SK-N-SH (cell line): ENCODE results near the gene SLC22A17. TPM values are rescaled to one million over a fixed set of nuclear protein-coding genes. Genes with fewer than 3 reads are reported as not detected.

Source experiments
- CTCF ChIA-PET: fragments of 300-600, 350-600 bp; formaldehyde crosslinking; extraction: SDS; loops from one replicate; lab custom pipeline; 2021; lab: Yijun Ruan, JAX
- POLR2A ChIA-PET: fragments of 350-600 bp; sonication (Branson Sonifier 250); formaldehyde crosslinking; extraction: SDS; loops from one replicate; lab custom pipeline; 2020; ENCODE audit warnings: antibody characterized with exemption, inconsistent platforms; lab: Yijun Ruan, JAX
- DNase-seq: peaks from one replicate; pipeline ENCODE4 v3.0.0; 2012
- H2AFZ ChIP-seq: fragments of 200-600 bp; sonication (generic); 2 replicates; pipeline ENCODE4 v1.8.1; 2016; ENCODE audit warnings: antibody characterized with exemption, mild to moderate bottlenecking, low read depth
- H3F3A ChIP-seq: fragments of 200-600 bp; sonication (generic); replicated peaks from 2 replicates; pipeline ENCODE3; 2016; ENCODE audit warnings: antibody characterized with exemption, mild to moderate bottlenecking; ENCODE audit not compliant: insufficient read depth
- H3K27ac ChIP-seq, 2 experiments: fragments of 200-500 bp in 1 of 2; fragments of 200-600 bp in 1 of 2; sonication (Bioruptor generic) in 1 of 2; sonication (generic), shearing (Covaris generic) in 1 of 2; 2 replicates each; pipeline versions ENCODE4 v1.5.1 to v1.6.1; 2014 to 2016; ENCODE audit warnings: low read depth in 2 of 2, inconsistent platforms in 1 of 2, low read length in 1 of 2, mild to moderate bottlenecking in 1 of 2, mixed read lengths in 1 of 2
- H3K27me3 ChIP-seq: fragments of 200-600 bp; sonication (generic), shearing (Covaris generic); 2 replicates; pipeline ENCODE4 v1.6.1; 2016; ENCODE audit warnings: mixed run types; ENCODE audit not compliant: insufficient read depth
- H3K36me3 ChIP-seq, 2 experiments: fragments of 200-500 bp in 1 of 2; fragments of 200-600 bp in 1 of 2; sonication (Bioruptor generic) in 1 of 2; sonication (generic) in 1 of 2; replicated peaks in 1 of 2; 2 replicates each; pipeline versions ENCODE3 to v1.5.1; 2014 to 2016; ENCODE audit warnings: low read length in 1 of 2, mild to moderate bottlenecking in 1 of 2; ENCODE audit not compliant: insufficient read depth in 2 of 2, control insufficient read depth in 1 of 2
- H3K4me1 ChIP-seq, 2 experiments: fragments of 200-500 bp in 1 of 2; fragments of 200-600 bp in 1 of 2; sonication (Bioruptor generic) in 1 of 2; sonication (generic), shearing (Covaris generic) in 1 of 2; 2 replicates each; pipeline versions ENCODE4 v1.5.1 to v1.6.1; 2014 to 2016; ENCODE audit warnings: low read depth in 1 of 2, low read length in 1 of 2, mixed run types in 1 of 2; ENCODE audit not compliant: insufficient read depth in 2 of 2, control insufficient read depth in 1 of 2
- H3K4me2 ChIP-seq: fragments of 200-600 bp; sonication (generic), shearing (Covaris generic); 2 replicates; pipeline ENCODE4 v1.6.1; 2017; ENCODE audit warnings: mixed run types
- H3K4me3 ChIP-seq, 2 experiments: fragments of 200-500 bp in 1 of 2; fragments of 200-600 bp in 1 of 2; sonication (Bioruptor generic) in 1 of 2; sonication (generic), shearing (Covaris generic) in 1 of 2; 2 replicates each; pipeline versions ENCODE4 v1.5.1 to v1.8.1; 2014 to 2016; ENCODE audit warnings: low read depth in 2 of 2, inconsistent platforms in 1 of 2, low read length in 1 of 2, mild to moderate bottlenecking in 1 of 2, mixed read lengths in 1 of 2, moderate library complexity in 1 of 2
- H3K79me2 ChIP-seq: fragments of 200-600 bp; sonication (generic); 2 replicates; pipeline ENCODE4 v1.8.1; 2017; ENCODE audit warnings: mild to moderate bottlenecking; ENCODE audit not compliant: insufficient read depth
- H3K9ac ChIP-seq: fragments of 200-600 bp; sonication (generic); 2 replicates; pipeline ENCODE4 v1.6.1; 2017; ENCODE audit warnings: mixed run types
- H3K9me2 ChIP-seq: fragments of 200-600 bp; sonication (generic); 2 replicates; pipeline ENCODE4 v1.6.1; 2017; ENCODE audit warnings: mixed run types
- H3K9me3 ChIP-seq: fragments of 200-600 bp; sonication (generic); 2 replicates; pipeline ENCODE4 v1.6.1; 2017; ENCODE audit warnings: mixed run types, mild to moderate bottlenecking, moderate library complexity
- H4K20me1 ChIP-seq: fragments of 200-600 bp; sonication (generic); 2 replicates; pipeline ENCODE4 v1.6.1; 2017; ENCODE audit warnings: mild to moderate bottlenecking, mixed run types; ENCODE audit not compliant: insufficient read depth
- EP300 ChIP-seq, 2 experiments: IDR thresholded peaks; 2 replicates each; pipeline versions ENCODE4 v1.4.0 to v1.6.1; 2012; ENCODE audit warnings: borderline replicate concordance in 1 of 2, low read depth in 1 of 2, low read length in 1 of 2
- EZH2phosphoT487 ChIP-seq: fragments of 200-600 bp; sonication (generic); IDR thresholded peaks from 2 replicates; pipeline ENCODE4 v1.6.1; 2017; ENCODE audit warnings: low read depth, mixed run types, mild to moderate bottlenecking, antibody characterized with exemption, moderate library complexity, borderline replicate concordance
- FOSL2 ChIP-seq: IDR thresholded peaks from 2 replicates; pipeline ENCODE4 v1.4.0; 2012; ENCODE audit warnings: low read depth, mild to moderate bottlenecking, moderate library complexity, borderline replicate concordance
- FOXJ3 ChIP-seq: sonication (generic); formaldehyde crosslinking; IDR thresholded peaks from 2 replicates; pipeline ENCODE4 v1.5.1; 2020; ENCODE audit warnings: mild to moderate bottlenecking, missing genetic modification reagents
- GATA2 ChIP-seq: sonication (generic); formaldehyde crosslinking; IDR thresholded peaks from 2 replicates; pipeline ENCODE4 v1.5.0; 2020; ENCODE audit warnings: mild to moderate bottlenecking, missing genetic modification reagents
- MEF2A ChIP-seq: IDR thresholded peaks from 2 replicates; pipeline ENCODE4 v1.4.0; 2012; ENCODE audit warnings: low read depth, borderline replicate concordance
- NFIC ChIP-seq: IDR thresholded peaks from 2 replicates; pipeline ENCODE4 v1.4.0; 2012; ENCODE audit warnings: borderline replicate concordance
- NRF1 ChIP-seq: IDR thresholded peaks from 2 replicates; pipeline ENCODE4 v1.6.1; 2012; ENCODE audit warnings: low read depth, mild to moderate bottlenecking, low read length
- POLR2AphosphoS5 ChIP-seq: IDR thresholded peaks from 2 replicates; pipeline ENCODE4 v1.6.1; 2012; ENCODE audit warnings: low read depth, low read length
- RXRA ChIP-seq: IDR thresholded peaks from 2 replicates; pipeline ENCODE4 v1.4.0; 2012; ENCODE audit warnings: low read depth, mild to moderate bottlenecking, borderline replicate concordance
- SIN3A ChIP-seq: IDR thresholded peaks from 2 replicates; pipeline ENCODE4 v1.6.1; 2012; ENCODE audit warnings: low read depth, mild to moderate bottlenecking, low read length, moderate library complexity, borderline replicate concordance
- TAF1 ChIP-seq: IDR thresholded peaks from 2 replicates; pipeline ENCODE4 v1.6.1; 2012; ENCODE audit warnings: low read depth, mild to moderate bottlenecking, low read length, moderate library complexity, borderline replicate concordance
- TCF12 ChIP-seq: IDR thresholded peaks from 2 replicates; pipeline ENCODE4 v1.4.0; 2012
- TEAD4 ChIP-seq: IDR thresholded peaks from 2 replicates; pipeline ENCODE4 v1.4.0; 2012; ENCODE audit warnings: mild to moderate bottlenecking, borderline replicate concordance; ENCODE audit not compliant: insufficient read depth
- YY1 ChIP-seq: IDR thresholded peaks from 2 replicates; pipeline ENCODE4 v1.4.0; 2012; ENCODE audit warnings: low read depth, mild to moderate bottlenecking
- WGBS: methylation state at CpG from one replicate; pipeline ENCODE4 v1.1.6; 2017; ENCODE audit warnings: low lambda C conversion rate; 5-methylcytosine and 5-hydroxymethylcytosine counted together
- polyA plus RNA-seq, 3 experiments: library from polyadenylated mRNA; depleted of rRNA; stranded (reverse); fragments of >200 nt; gene quantifications; 2 replicates each; pipeline ENCODE4 v1.2.3, GENCODE V29; 2012
- TF ChIP-seq, protein P1 (sequence below): fragments of 200-600 bp; sonication (generic); IDR thresholded peaks from 2 replicates; pipeline ENCODE4 v1.6.1; 2017; ENCODE audit warnings: antibody characterized with exemption, mild to moderate bottlenecking, moderate library complexity
- TF ChIP-seq, protein P2 (sequence below): IDR thresholded peaks from 2 replicates; pipeline ENCODE4 v1.4.0; 2012; ENCODE audit warnings: low read depth
- TF ChIP-seq, protein P3 (sequence below): fragments of 150-350 bp; IDR thresholded peaks from 2 replicates; pipeline ENCODE4 v1.6.1; 2016; ENCODE audit warnings: mild to moderate bottlenecking, low read depth, low read length
- TF ChIP-seq, protein P4 (sequence below): fragments of 150-350 bp; IDR thresholded peaks from 2 replicates; pipeline ENCODE4 v1.6.1; 2017; ENCODE audit warnings: antibody characterized with exemption, low read length, low read depth, borderline replicate concordance

SLC22A17 gene
- polyA plus RNA-seq, 1 of the 3 experiments (the other 2 are of a cell fraction), result 27.2 TPM

DNA sequence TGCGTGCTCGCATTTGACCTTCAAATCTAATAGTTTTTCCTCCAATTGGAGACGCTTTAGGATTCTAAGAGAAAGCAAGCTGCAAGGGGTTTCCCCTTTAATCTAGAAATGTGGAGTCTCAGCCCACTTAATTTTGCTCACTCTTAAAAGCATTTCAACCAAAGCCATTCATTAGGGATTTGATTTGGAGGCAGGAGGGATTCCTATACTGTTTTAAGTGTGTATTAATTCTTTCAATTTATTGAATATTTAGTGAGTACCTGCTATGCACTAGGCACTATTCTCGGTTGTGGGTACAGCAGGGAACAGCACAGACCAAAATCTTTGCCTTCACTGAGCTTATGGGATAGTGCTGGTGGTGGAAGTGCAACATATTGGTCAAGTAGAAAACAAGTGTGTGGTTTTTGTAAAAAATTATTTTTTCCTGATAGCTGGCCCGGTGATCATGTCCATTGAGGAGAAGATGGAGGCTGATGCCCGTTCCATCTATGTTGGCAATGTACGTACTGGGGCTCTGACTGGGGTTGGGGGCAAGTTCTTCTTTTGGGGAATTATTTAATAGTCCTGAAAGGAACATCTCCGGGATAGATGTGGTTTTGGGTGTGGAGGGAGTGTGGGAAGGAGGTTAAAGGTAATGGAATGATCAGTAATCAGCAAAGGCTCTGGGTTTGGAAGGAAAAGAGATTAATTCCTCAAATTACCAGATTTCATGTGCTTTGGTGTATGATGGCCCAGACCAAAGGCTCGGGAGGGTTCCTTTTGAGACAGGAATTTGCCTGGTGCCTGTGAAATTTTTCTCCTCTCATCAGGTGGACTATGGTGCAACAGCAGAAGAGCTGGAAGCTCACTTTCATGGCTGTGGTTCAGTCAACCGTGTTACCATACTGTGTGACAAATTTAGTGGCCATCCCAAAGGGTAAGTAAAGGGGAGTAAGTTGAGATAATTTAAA is 29.8 kb downstream of the SLC22A17 start:
- H3K9me3 ChIP-seq, result no peaks in the 10 kb centered on the region
- 29% methylated on average over 10 of the region's 10 CpGs for WGBS
- peaks cover 50% of the 10 kb centered on the region for H3F3A ChIP-seq
- peak overlapping the region; percentile 94 for H3K4me2 ChIP-seq
- H2AFZ ChIP-seq, result no peak overlapping the region
- ChIA-PET CTCF (interaction anchor here (0.9 to 13.2 kb wide), 10 partner anchors 17 to 240 kb away, joined by 3 to 179 read pairs (median 5); partner anchors contain the start of genes BCL2L2, CMTM5 and NGDN), POLR2A (interaction anchor here (0.9 to 3.5 kb wide), 9 partner anchors 16 to 233 kb away, joined by 3 to 34 read pairs (median 4); partner anchors contain the start of genes ACIN1, BCL2L2, C14orf119 and EFS)
- peaks cover 13 to 19% of the 10 kb centered on the region in 2 experiments; a peak in 3 of 4 replicates for H3K4me1 ChIP-seq
- peak overlapping the region; percentile 97 for H3K9ac ChIP-seq
- peak overlapping the region; percentile 83 to 93 for H3K27ac ChIP-seq
- H3K27me3 ChIP-seq, result no peaks in the 10 kb centered on the region
- no peaks in the 10 kb centered on the region for H4K20me1 ChIP-seq
- no peaks in the 10 kb centered on the region for H3K9me2 ChIP-seq
- H3K4me3 ChIP-seq, result peak overlapping the region; percentile 84 to 92
- DNase-seq, result no peak
- peaks cover 50% of the 10 kb centered on the region for H3K79me2 ChIP-seq
- peaks cover 42 to 48% of the 10 kb centered on the region in 2 experiments for H3K36me3 ChIP-seq
- TF ChIP-seq POLR2AphosphoS5 (no peak), TEAD4 (no peak), TAF1 (no peak), GATA2 (no peak), MEF2A (no peak), FOSL2 (no peak), FOXJ3 (CRISPR knock-in tag) (no peak), NRF1 (no peak), SIN3A (no peak), EP300 (IDR thresholded peaks at IDR 0.05; ENCODE audit: borderline replicate concordance in 1 of 2, low read depth in 1 of 2, low read length in 1 of 2) (no peak), RXRA (no peak), TCF12 (no peak), EZH2phosphoT487 (no peak), NFIC (no peak), YY1 (no peak)
- TF ChIP-seq, protein P1, sequence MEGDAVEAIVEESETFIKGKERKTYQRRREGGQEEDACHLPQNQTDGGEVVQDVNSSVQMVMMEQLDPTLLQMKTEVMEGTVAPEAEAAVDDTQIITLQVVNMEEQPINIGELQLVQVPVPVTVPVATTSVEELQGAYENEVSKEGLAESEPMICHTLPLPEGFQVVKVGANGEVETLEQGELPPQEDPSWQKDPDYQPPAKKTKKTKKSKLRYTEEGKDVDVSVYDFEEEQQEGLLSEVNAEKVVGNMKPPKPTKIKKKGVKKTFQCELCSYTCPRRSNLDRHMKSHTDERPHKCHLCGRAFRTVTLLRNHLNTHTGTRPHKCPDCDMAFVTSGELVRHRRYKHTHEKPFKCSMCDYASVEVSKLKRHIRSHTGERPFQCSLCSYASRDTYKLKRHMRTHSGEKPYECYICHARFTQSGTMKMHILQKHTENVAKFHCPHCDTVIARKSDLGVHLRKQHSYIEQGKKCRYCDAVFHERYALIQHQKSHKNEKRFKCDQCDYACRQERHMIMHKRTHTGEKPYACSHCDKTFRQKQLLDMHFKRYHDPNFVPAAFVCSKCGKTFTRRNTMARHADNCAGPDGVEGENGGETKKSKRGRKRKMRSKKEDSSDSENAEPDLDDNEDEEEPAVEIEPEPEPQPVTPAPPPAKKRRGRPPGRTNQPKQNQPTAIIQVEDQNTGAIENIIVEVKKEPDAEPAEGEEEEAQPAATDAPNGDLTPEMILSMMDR, result no peak
- TF ChIP-seq, protein P2, sequence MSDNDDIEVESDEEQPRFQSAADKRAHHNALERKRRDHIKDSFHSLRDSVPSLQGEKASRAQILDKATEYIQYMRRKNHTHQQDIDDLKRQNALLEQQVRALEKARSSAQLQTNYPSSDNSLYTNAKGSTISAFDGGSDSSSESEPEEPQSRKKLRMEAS, result no peak
- TF ChIP-seq, protein P3, sequence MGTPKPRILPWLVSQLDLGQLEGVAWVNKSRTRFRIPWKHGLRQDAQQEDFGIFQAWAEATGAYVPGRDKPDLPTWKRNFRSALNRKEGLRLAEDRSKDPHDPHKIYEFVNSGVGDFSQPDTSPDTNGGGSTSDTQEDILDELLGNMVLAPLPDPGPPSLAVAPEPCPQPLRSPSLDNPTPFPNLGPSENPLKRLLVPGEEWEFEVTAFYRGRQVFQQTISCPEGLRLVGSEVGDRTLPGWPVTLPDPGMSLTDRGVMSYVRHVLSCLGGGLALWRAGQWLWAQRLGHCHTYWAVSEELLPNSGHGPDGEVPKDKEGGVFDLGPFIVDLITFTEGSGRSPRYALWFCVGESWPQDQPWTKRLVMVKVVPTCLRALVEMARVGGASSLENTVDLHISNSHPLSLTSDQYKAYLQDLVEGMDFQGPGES, result no peak
- TF ChIP-seq, protein P4, sequence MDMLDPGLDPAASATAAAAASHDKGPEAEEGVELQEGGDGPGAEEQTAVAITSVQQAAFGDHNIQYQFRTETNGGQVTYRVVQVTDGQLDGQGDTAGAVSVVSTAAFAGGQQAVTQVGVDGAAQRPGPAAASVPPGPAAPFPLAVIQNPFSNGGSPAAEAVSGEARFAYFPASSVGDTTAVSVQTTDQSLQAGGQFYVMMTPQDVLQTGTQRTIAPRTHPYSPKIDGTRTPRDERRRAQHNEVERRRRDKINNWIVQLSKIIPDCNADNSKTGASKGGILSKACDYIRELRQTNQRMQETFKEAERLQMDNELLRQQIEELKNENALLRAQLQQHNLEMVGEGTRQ, result no peak
